Skeletal muscle tissue (tissue), 4 donors: ENCODE results near the gene RNF38. TPM values are rescaled to one million over a fixed set of nuclear protein-coding genes. Genes with fewer than 3 reads are reported as not detected.

Source experiments
- H3K27ac ChIP-seq: one replicate; pipeline ENCODE4 v1.7.0; 2013; ENCODE audit warnings: mild to moderate bottlenecking, low read depth, low read length, inconsistent platforms
- H3K27me3 ChIP-seq, 3 donors: one replicate each; pipeline ENCODE4 v1.7.0; 2013; ENCODE audit warnings: low read length in 3 of 3; ENCODE audit not compliant: control insufficient read depth in 3 of 3, insufficient read depth in 3 of 3
- H3K36me3 ChIP-seq, 3 donors: one replicate each; pipeline ENCODE4 v1.7.0; 2013; ENCODE audit warnings: low read length in 3 of 3; ENCODE audit not compliant: control insufficient read depth in 3 of 3, insufficient read depth in 3 of 3
- H3K4me1 ChIP-seq, 3 donors: one replicate each; pipeline ENCODE4 v1.7.0; 2013; ENCODE audit warnings: low read length in 3 of 3, mild to moderate bottlenecking in 3 of 3; ENCODE audit not compliant: control insufficient read depth in 3 of 3, insufficient read depth in 3 of 3
- H3K4me3 ChIP-seq, 3 donors: one replicate each; pipeline ENCODE4 v1.7.0; 2013; ENCODE audit warnings: low read length in 3 of 3
- H3K9ac ChIP-seq, 3 donors: one replicate each; pipeline ENCODE4 v1.7.0; 2013; ENCODE audit warnings: low read length in 3 of 3, mild to moderate bottlenecking in 3 of 3, moderate library complexity in 2 of 3, low read depth in 1 of 3
- H3K9me3 ChIP-seq, 3 donors: one replicate each; pipeline ENCODE4 v1.7.0; 2013; ENCODE audit warnings: low read length in 3 of 3; ENCODE audit not compliant: control insufficient read depth in 3 of 3
- total RNA-seq: library from RNA; depleted of rRNA; stranded (reverse); fragments of >200 nt; gene quantifications from one replicate; pipeline ENCODE4 v1.2.3, GENCODE V29; 2014
- donor health status: Osteomylitis.

The RNF38 gene
- total RNA-seq, 1 donor from 2014 or later: 16.7 TPM

DNA sequence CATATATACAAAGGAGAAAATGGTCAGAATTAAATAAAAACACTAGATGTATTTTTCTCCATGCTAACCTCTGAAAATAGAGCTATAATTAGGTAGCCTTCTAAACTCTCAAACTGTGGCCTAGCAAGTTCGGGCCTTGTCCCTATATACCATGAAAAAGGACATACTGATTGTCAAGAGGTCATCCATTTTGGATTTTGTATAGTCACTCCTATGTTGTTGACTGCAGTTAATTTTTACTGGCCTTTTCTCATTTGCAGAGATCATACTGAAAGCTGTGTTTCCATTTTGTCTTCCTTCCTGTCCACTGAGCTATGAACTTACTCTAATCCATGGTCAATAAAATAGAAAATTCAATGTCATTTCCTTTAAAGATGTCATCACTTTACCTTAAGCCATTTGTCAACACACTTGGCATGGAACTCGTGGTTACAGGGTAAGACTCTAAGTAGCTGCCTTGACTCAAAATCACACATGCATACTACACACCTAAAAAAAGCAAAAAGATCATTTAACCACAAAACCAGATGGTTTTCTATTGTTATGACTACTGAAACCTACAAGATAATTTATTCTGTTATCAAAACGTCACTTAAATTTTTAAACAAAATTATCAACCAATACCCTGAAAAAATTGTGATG is 58.0 kb downstream of the RNF38 start:
- Histone ChIP-seq H3K4me3 (no peak overlapping the region), H3K9ac (no peak overlapping the region), H3K27ac (no peak overlapping the region), H3K27me3 (no peaks in the 10 kb centered on the region), H3K9me3 (no peaks in the 10 kb centered on the region), H3K36me3 (peaks cover 14 to 40% (median 34%) of the 10 kb centered on the region in 3 donors), H3K4me1 (peaks cover 0 to 5% (median 0%) of the 10 kb centered on the region in 3 donors)

DNA sequence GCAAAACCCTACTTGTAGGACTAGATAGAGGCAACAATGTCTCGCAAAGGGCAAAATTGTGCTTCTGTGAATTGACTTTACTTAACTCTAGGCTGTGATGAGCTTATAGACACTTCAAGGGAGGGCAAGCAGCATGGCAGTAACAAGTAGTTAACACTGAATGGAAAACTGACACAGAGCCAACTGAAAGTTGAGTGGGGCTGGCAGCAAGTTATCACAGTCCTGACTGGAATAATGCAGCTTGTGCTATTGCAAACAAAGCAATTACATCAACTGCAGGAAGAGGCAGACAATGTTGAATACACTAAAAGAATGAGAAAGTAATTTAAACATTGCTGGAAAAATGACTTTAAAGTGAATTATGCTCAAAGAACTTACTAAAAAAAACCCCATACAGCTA is 62.2 kb downstream of the RNF38 start:
- H3K9ac ChIP-seq: peak overlapping the region in 1 of 3 donors; percentile 51
- no peaks in the 10 kb centered on the region for H3K27me3 ChIP-seq
- no peak overlapping the region for H3K27ac ChIP-seq
- peaks cover 0 to 5% (median 0%) of the 10 kb centered on the region in 3 donors for H3K4me1 ChIP-seq
- no peak overlapping the region for H3K4me3 ChIP-seq
- no peaks in the 10 kb centered on the region for H3K9me3 ChIP-seq
- peaks cover 14 to 30% (median 19%) of the 10 kb centered on the region in 3 donors for H3K36me3 ChIP-seq

DNA sequence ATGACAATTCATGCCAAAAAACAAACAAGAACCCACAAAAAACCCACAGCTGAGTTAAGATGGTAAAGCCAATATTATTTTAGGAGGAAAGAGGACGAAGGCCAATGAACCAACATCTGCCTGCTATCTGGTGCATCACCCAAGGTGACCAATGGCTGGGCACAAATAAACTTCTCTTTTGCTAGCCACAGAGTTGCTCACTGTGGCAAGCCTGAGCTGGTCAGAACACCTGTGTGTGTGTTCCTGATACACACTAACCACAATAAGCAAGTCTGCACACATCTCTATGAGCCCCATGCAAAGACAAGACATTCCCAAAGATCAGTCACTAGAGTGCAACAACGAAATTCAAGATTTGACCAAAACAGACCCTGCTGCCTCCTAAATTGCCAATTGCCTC is 63.1 kb downstream of the RNF38 start:
- H3K36me3 ChIP-seq: peaks cover 14 to 25% (median 19%) of the 10 kb centered on the region in 3 donors
- no peaks in the 10 kb centered on the region for H3K9me3 ChIP-seq
- H3K4me1 ChIP-seq: peaks cover 0 to 5% (median 0%) of the 10 kb centered on the region in 3 donors
- H3K9ac ChIP-seq: no peak overlapping the region
- H3K4me3 ChIP-seq: no peak overlapping the region
- no peaks in the 10 kb centered on the region for H3K27me3 ChIP-seq
- H3K27ac ChIP-seq: no peak overlapping the region

- Histone ChIP-seq H3K36me3 (peaks cover 12 to 22% (median 19%) of the 10 kb centered on the region in 3 donors), H3K27ac (no peak overlapping the region), H3K27me3 (no peaks in the 10 kb centered on the region), H3K4me3 (no peak overlapping the region), H3K4me1 (peaks cover 0 to 5% (median 0%) of the 10 kb centered on the region in 3 donors), H3K9ac (no peak overlapping the region), H3K9me3 (no peaks in the 10 kb centered on the region)
These were observed 63.8 kb downstream of the RNF38 start for GRCh38 chr9:36336131-36336907.

GRCh38 chr9:36332006-36332405 is 68.1 kb downstream of the RNF38 start:
- Histone ChIP-seq H3K4me1 (peaks cover 0 to 2% (median 0%) of the 10 kb centered on the region in 3 donors), H3K27ac (no peak overlapping the region), H3K27me3 (no peaks in the 10 kb centered on the region), H3K9ac (no peak overlapping the region), H3K4me3 (no peak overlapping the region), H3K36me3 (peaks cover 0 to 3% (median 3%) of the 10 kb centered on the region in 3 donors), H3K9me3 (no peaks in the 10 kb centered on the region)

DNA sequence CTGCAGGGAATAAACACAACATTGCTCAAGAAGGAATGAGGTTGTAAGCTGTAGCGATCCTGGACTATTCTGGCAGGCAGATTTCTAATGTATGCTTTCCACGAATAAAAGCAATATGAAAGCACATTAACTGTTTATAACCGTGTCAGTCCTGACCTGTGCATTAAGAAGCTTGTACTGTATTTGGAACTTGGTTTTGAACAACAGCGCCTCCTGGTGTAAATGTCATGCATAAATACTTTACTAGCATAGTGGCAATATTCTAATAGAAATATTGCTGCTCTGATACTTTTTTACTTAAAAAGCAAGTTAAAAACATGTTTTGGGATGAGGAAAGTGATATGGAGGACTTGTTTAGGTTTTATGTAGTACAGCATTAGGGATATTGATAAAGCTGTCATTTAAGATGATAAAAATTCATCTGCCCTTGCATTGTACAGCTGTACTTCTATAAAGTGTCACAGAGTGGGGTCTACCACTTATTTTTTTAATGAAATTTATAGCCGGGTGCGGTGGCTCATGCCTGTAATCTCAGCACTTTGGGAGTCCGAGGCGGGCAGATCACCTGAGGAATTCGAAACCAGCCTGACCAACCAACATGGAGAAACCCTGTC is 71.2 kb downstream of the RNF38 start:
- H3K36me3 ChIP-seq: no peaks in the 10 kb centered on the region
- peaks cover 0 to 2% (median 0%) of the 10 kb centered on the region in 3 donors for H3K4me1 ChIP-seq
- no peaks in the 10 kb centered on the region for H3K9me3 ChIP-seq
- H3K9ac ChIP-seq: no peak overlapping the region
- no peak overlapping the region for H3K4me3 ChIP-seq
- no peak overlapping the region for H3K27ac ChIP-seq
- no peaks in the 10 kb centered on the region for H3K27me3 ChIP-seq

- Histone ChIP-seq H3K27ac (no peak overlapping the region), H3K4me3 (no peak overlapping the region), H3K4me1 (peaks cover 0 to 2% (median 0%) of the 10 kb centered on the region in 3 donors), H3K9ac (no peak overlapping the region), H3K27me3 (no peaks in the 10 kb centered on the region), H3K36me3 (no peaks in the 10 kb centered on the region), H3K9me3 (peaks cover 0 to 2% (median 0%) of the 10 kb centered on the region in 3 donors)
These were observed 74.8 kb downstream of the RNF38 start for GRCh38 chr9:36325081-36325828.

GRCh38 chr9:36323926-36324325 is 76.1 kb downstream of the RNF38 start:
- H3K9me3 ChIP-seq: peaks cover 0 to 2% (median 0%) of the 10 kb centered on the region in 3 donors
- no peak overlapping the region for H3K4me3 ChIP-seq
- no peaks in the 10 kb centered on the region for H3K36me3 ChIP-seq
- H3K9ac ChIP-seq: no peak overlapping the region
- peaks cover 0 to 2% (median 0%) of the 10 kb centered on the region in 3 donors for H3K4me1 ChIP-seq
- peaks cover 0 to 5% (median 5%) of the 10 kb centered on the region in 3 donors for H3K27me3 ChIP-seq
- no peak overlapping the region for H3K27ac ChIP-seq

GRCh38 chr9:36322462-36322861 is 77.6 kb downstream of the RNF38 start:
- H3K36me3 ChIP-seq: no peaks in the 10 kb centered on the region
- H3K4me1 ChIP-seq: no peaks in the 10 kb centered on the region
- peaks cover 6 to 14% (median 8%) of the 10 kb centered on the region in 3 donors for H3K27me3 ChIP-seq
- no peak overlapping the region for H3K4me3 ChIP-seq
- H3K27ac ChIP-seq: no peak overlapping the region
- H3K9ac ChIP-seq: no peak overlapping the region
- H3K9me3 ChIP-seq: peaks cover 0 to 2% (median 0%) of the 10 kb centered on the region in 3 donors
